ENCODE data around the gene EZH2. TPM values are rescaled to one million over a fixed set of nuclear protein-coding genes. Genes with fewer than 3 reads are reported as not detected.

EZH2 gene
- total and polyA plus RNA-seq, 5 donors from 2014 or later = 7.5 to 78.6 (median 11.7) TPM

DNA sequence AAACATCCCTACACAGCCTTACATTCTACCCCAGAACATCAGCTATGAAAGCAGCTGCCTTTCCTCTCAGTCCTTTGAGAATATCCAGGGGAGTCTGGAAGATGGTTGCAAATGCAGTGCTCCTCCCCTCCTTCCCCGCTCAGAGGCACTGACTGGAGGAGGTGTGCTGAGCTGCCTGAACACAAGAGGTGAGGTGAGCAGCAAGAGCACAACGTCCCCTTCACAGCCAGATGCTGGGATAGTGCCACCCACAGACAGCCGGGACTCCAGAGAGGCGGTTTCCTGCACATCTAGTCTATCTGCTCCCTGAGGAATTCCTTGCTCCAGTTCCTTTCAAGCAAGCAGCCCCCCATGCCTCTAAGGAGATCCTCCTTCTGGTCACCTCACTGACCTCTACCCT, 74.2 kb downstream of the EZH2 start:
- H3K27me3 Mint-ChIP-seq = no peaks in the 10 kb centered on the region
- no peak overlapping the region for H3K27ac ChIP-seq (ENCODE audit: insufficient read depth, low read length, poor library complexity, severe bottlenecking)
- ATAC-seq (ENCODE audit: low read depth in 2 of 2) (no peak), DNase-seq (no peak)
- H3K4me1 Mint-ChIP-seq = peaks cover 0 to 19% (median 13%) of the 10 kb centered on the region in 4 donors
- H3K4me3 Mint-ChIP-seq = no peak overlapping the region
- H3K36me3 ChIP-seq (ENCODE audit: control insufficient read depth, insufficient read depth, low read length) = peaks cover 66% of the 10 kb centered on the region
- no peaks in the 10 kb centered on the region for H3K9me3 Mint-ChIP-seq
- H3K27me3 ChIP-seq (ENCODE audit: control insufficient read depth, insufficient read depth, low read length) = no peaks in the 10 kb centered on the region
- H3K27ac Mint-ChIP-seq = peak overlapping the region in 2 of 3 donors; percentile 47 to 65
- H3K4me3 ChIP-seq (ENCODE audit: low read depth, low read length) = no peak overlapping the region
- peaks cover 28% of the 10 kb centered on the region for H3K36me3 Mint-ChIP-seq
- H3K9me3 ChIP-seq (ENCODE audit: control insufficient read depth in 2 of 2, low read length in 2 of 2) = no peaks in the 10 kb centered on the region
- peaks cover 4% of the 10 kb centered on the region for H3K4me1 ChIP-seq (ENCODE audit: control insufficient read depth, insufficient read depth, low read length, poor library complexity, severe bottlenecking)

GRCh38 chr7:148807436-148807835, 76.7 kb downstream of the EZH2 start:
- Mint-ChIP-seq H3K4me1 (peaks cover 0 to 6% (median 4%) of the 10 kb centered on the region in 4 donors), H3K36me3 (peaks cover 24% of the 10 kb centered on the region), H3K27me3 (no peaks in the 10 kb centered on the region), H3K9me3 (no peaks in the 10 kb centered on the region), H3K27ac (peak overlapping the region in 1 of 3 donors; percentile 40), H3K4me3 (no peak overlapping the region)
- no peak overlapping the region for H3K4me3 ChIP-seq (ENCODE audit: low read depth, low read length)
- peaks cover 55% of the 10 kb centered on the region for H3K36me3 ChIP-seq (ENCODE audit: control insufficient read depth, insufficient read depth, low read length)
- no peaks in the 10 kb centered on the region for H3K9me3 ChIP-seq (ENCODE audit: control insufficient read depth in 2 of 2, low read length in 2 of 2)
- H3K4me1 ChIP-seq (ENCODE audit: control insufficient read depth, insufficient read depth, low read length, poor library complexity, severe bottlenecking) = no peaks in the 10 kb centered on the region
- ATAC-seq (ENCODE audit: low read depth in 2 of 2) (no peak), DNase-seq (no peak)
- no peaks in the 10 kb centered on the region for H3K27me3 ChIP-seq (ENCODE audit: control insufficient read depth, insufficient read depth, low read length)
- H3K27ac ChIP-seq (ENCODE audit: insufficient read depth, low read length, poor library complexity, severe bottlenecking) = no peak overlapping the region

- Mint-ChIP-seq H3K27me3 (no peaks in the 10 kb centered on the region), H3K4me1 (peaks cover 0 to 2% (median 0%) of the 10 kb centered on the region in 4 donors), H3K9me3 (no peaks in the 10 kb centered on the region), H3K4me3 (no peak overlapping the region), H3K27ac (peak overlapping the region in 2 of 3 donors; percentile 10 to 44), H3K36me3 (peaks cover 23% of the 10 kb centered on the region)
- DNase-seq = no peak
- Histone ChIP-seq H3K4me3 (ENCODE audit: low read depth, low read length) (no peak overlapping the region), H3K27me3 (ENCODE audit: control insufficient read depth, insufficient read depth, low read length) (no peaks in the 10 kb centered on the region), H3K36me3 (ENCODE audit: control insufficient read depth, insufficient read depth, low read length) (peaks cover 54% of the 10 kb centered on the region), H3K4me1 (ENCODE audit: control insufficient read depth, insufficient read depth, low read length, poor library complexity, severe bottlenecking) (no peaks in the 10 kb centered on the region), H3K9me3 (ENCODE audit: control insufficient read depth in 2 of 2, low read length in 2 of 2) (no peaks in the 10 kb centered on the region), H3K27ac (ENCODE audit: insufficient read depth, low read length, poor library complexity, severe bottlenecking) (no peak overlapping the region)
- no peak for ATAC-seq (ENCODE audit: low read depth in 2 of 2)
These were observed 77.9 kb downstream of the EZH2 start for GRCh38 chr7:148806187-148806586.

- H3K9me3 ChIP-seq (ENCODE audit: control insufficient read depth in 2 of 2, low read length in 2 of 2) = no peaks in the 10 kb centered on the region
- H3K4me1 ChIP-seq (ENCODE audit: control insufficient read depth, insufficient read depth, low read length, poor library complexity, severe bottlenecking) = no peaks in the 10 kb centered on the region
- H3K36me3 ChIP-seq (ENCODE audit: control insufficient read depth, insufficient read depth, low read length) = peaks cover 56% of the 10 kb centered on the region
- H3K4me3 Mint-ChIP-seq = no peak overlapping the region
- no peaks in the 10 kb centered on the region for H3K27me3 Mint-ChIP-seq
- no peak overlapping the region for H3K27ac ChIP-seq (ENCODE audit: insufficient read depth, low read length, poor library complexity, severe bottlenecking)
- peaks cover 0 to 4% (median 0%) of the 10 kb centered on the region in 4 donors for H3K4me1 Mint-ChIP-seq
- no peak overlapping the region for H3K27ac Mint-ChIP-seq
- DNase-seq (no peak), ATAC-seq (ENCODE audit: low read depth in 2 of 2) (no peak)
- peaks cover 27% of the 10 kb centered on the region for H3K36me3 Mint-ChIP-seq
- no peak overlapping the region for H3K4me3 ChIP-seq (ENCODE audit: low read depth, low read length)
- no peaks in the 10 kb centered on the region for H3K9me3 Mint-ChIP-seq
- no peaks in the 10 kb centered on the region for H3K27me3 ChIP-seq (ENCODE audit: control insufficient read depth, insufficient read depth, low read length)
These were observed 79.5 kb downstream of the EZH2 start for GRCh38 chr7:148804343-148805235.

- DNase-seq (no peak), ATAC-seq (ENCODE audit: low read depth in 2 of 2) (no peak)
- Mint-ChIP-seq H3K27me3 (no peaks in the 10 kb centered on the region), H3K4me3 (no peak overlapping the region), H3K27ac (no peak overlapping the region), H3K9me3 (no peaks in the 10 kb centered on the region), H3K4me1 (peaks cover 0 to 4% (median 0%) of the 10 kb centered on the region in 4 donors), H3K36me3 (peaks cover 38% of the 10 kb centered on the region)
- H3K9me3 ChIP-seq (ENCODE audit: control insufficient read depth in 2 of 2, low read length in 2 of 2) = no peaks in the 10 kb centered on the region
- no peaks in the 10 kb centered on the region for H3K4me1 ChIP-seq (ENCODE audit: control insufficient read depth, insufficient read depth, low read length, poor library complexity, severe bottlenecking)
- H3K27ac ChIP-seq (ENCODE audit: insufficient read depth, low read length, poor library complexity, severe bottlenecking) = no peak overlapping the region
- peaks cover 58% of the 10 kb centered on the region for H3K36me3 ChIP-seq (ENCODE audit: control insufficient read depth, insufficient read depth, low read length)
- no peak overlapping the region for H3K4me3 ChIP-seq (ENCODE audit: low read depth, low read length)
- no peaks in the 10 kb centered on the region for H3K27me3 ChIP-seq (ENCODE audit: control insufficient read depth, insufficient read depth, low read length)
These were observed 81.0 kb downstream of the EZH2 start for GRCh38 chr7:148803094-148803493.

DNA sequence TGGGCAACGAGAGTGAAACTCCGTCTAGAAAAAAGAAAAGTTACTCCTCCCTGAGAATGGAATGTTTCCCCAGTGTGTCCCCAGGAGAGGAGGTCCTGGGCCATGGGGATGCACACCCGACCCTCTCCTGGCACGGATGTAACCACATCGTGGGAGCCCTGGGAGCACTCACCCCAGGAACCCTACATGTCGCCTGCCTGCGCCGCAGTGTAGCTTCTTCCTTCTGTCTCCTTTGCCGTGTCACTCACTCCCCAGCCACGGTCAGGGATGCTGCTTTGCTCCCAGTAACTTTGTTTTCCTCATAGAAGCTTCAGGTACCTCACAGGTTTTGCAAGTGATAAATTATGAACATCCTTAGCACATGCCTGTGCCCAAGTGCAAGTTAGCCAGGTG, 82.0 kb downstream of the EZH2 start:
- Histone ChIP-seq H3K4me3 (ENCODE audit: low read depth, low read length) (no peak overlapping the region), H3K4me1 (ENCODE audit: control insufficient read depth, insufficient read depth, low read length, poor library complexity, severe bottlenecking) (no peaks in the 10 kb centered on the region), H3K27me3 (ENCODE audit: control insufficient read depth, insufficient read depth, low read length) (no peaks in the 10 kb centered on the region), H3K9me3 (ENCODE audit: control insufficient read depth in 2 of 2, low read length in 2 of 2) (no peaks in the 10 kb centered on the region), H3K36me3 (ENCODE audit: control insufficient read depth, insufficient read depth, low read length) (peaks cover 59% of the 10 kb centered on the region), H3K27ac (ENCODE audit: insufficient read depth, low read length, poor library complexity, severe bottlenecking) (no peak overlapping the region)
- ATAC-seq (ENCODE audit: low read depth in 2 of 2) (no peak), DNase-seq (no peak)
- H3K36me3 Mint-ChIP-seq = peaks cover 37% of the 10 kb centered on the region
- no peak overlapping the region for H3K4me3 Mint-ChIP-seq
- peak overlapping the region in 1 of 3 donors; percentile 11 for H3K27ac Mint-ChIP-seq
- peaks cover 0 to 4% (median 0%) of the 10 kb centered on the region in 4 donors for H3K4me1 Mint-ChIP-seq
- H3K27me3 Mint-ChIP-seq = no peaks in the 10 kb centered on the region
- no peaks in the 10 kb centered on the region for H3K9me3 Mint-ChIP-seq

DNA sequence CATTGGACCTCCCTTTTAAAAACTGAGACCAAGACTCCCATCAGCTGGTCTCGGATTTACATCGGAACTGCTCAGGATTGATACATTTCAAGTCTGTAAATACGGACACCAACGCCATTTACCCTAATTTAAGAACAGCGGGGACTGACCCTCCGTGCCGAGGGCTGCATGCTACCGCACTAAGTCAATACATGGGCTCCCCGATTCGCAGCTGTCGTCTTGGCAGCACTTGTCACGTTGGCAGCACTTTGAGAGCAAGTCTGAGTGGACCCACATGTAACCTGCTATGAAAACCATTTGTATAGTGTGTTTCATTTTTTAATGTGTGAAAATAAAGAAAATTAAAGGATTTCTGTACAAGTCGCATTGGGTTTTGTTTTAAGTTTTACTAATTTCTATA, 83.4 kb downstream of the EZH2 start:
- Mint-ChIP-seq H3K4me3 (no peak overlapping the region), H3K36me3 (peaks cover 41% of the 10 kb centered on the region), H3K4me1 (peaks cover 0 to 8% (median 0%) of the 10 kb centered on the region in 4 donors), H3K27me3 (no peaks in the 10 kb centered on the region), H3K9me3 (no peaks in the 10 kb centered on the region), H3K27ac (peak overlapping the region in 2 of 3 donors; percentile 38 to 57)
- Histone ChIP-seq H3K27me3 (ENCODE audit: control insufficient read depth, insufficient read depth, low read length) (no peaks in the 10 kb centered on the region), H3K4me3 (ENCODE audit: low read depth, low read length) (no peak overlapping the region), H3K27ac (ENCODE audit: insufficient read depth, low read length, poor library complexity, severe bottlenecking) (no peak overlapping the region), H3K9me3 (ENCODE audit: control insufficient read depth in 2 of 2, low read length in 2 of 2) (no peaks in the 10 kb centered on the region), H3K36me3 (ENCODE audit: control insufficient read depth, insufficient read depth, low read length) (peaks cover 59% of the 10 kb centered on the region), H3K4me1 (ENCODE audit: control insufficient read depth, insufficient read depth, low read length, poor library complexity, severe bottlenecking) (no peaks in the 10 kb centered on the region)
- no peak for DNase-seq
- no peak for ATAC-seq (ENCODE audit: low read depth in 2 of 2)
